GM12874 (cell line): ENCODE results near the gene RPL38.

ENCODE experiments used
- TF ChIP-seq, protein P1 (sequence below): IDR thresholded peaks from 2 replicates; pipeline ENCODE4 v1.5.1; 2011; ENCODE audit warnings: low read depth, mild to moderate bottlenecking, control low read depth, low read length, moderate library complexity; ENCODE audit not compliant: insufficient read depth

RPL38 gene

DNA sequence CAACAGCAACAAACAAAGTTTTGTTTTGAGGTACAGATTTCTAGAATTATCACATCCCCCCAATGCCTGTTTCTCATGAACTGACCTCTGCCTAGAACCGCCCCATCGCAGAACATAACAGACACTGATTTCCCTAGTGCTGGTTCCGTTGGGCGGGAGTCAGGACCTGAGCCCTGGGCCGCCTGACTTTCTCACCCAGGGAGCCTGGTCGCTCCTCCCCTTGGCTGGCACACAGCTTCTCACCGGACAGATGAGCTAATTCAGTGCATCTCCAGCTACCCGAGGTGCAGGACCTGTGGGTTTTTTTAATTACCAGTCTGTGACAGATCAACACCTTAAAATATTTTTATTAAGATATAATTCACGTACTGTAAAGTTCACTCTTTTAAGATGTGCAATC, 20.1 kb upstream of the RPL38 start:
- TF ChIP-seq, protein P1, sequence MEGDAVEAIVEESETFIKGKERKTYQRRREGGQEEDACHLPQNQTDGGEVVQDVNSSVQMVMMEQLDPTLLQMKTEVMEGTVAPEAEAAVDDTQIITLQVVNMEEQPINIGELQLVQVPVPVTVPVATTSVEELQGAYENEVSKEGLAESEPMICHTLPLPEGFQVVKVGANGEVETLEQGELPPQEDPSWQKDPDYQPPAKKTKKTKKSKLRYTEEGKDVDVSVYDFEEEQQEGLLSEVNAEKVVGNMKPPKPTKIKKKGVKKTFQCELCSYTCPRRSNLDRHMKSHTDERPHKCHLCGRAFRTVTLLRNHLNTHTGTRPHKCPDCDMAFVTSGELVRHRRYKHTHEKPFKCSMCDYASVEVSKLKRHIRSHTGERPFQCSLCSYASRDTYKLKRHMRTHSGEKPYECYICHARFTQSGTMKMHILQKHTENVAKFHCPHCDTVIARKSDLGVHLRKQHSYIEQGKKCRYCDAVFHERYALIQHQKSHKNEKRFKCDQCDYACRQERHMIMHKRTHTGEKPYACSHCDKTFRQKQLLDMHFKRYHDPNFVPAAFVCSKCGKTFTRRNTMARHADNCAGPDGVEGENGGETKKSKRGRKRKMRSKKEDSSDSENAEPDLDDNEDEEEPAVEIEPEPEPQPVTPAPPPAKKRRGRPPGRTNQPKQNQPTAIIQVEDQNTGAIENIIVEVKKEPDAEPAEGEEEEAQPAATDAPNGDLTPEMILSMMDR, result no peak

DNA sequence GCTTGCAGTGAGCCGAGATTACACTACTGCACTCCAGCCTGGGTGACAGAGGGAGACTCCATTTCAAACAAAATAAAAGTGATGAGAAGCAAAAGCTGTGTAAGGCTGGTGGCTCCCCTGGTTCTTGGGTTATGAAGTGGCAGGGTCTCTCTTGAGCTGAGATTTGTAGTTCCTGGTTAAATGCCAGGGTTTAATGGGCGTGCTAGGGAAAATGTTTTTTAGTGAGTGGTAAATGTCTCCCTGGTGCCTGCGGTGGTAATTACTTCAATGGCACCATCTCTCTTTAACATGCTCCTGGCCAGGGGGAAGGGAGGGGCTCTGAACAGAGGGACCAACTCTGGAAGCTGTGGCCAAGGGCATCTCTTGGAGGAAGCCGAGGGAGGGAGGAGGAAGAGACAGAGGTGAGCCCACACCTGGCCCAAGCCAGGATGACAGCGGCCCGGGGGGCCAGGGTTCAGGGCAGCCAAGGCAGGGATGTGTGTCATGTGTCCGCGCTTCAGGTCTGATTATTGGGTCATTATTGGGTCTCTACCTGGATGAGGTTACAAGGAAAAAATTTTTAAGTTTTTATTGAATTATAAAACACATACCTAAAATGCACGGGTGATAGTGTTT, 17.8 kb upstream of the RPL38 start:
- TF ChIP-seq, protein P1, result no peak

DNA sequence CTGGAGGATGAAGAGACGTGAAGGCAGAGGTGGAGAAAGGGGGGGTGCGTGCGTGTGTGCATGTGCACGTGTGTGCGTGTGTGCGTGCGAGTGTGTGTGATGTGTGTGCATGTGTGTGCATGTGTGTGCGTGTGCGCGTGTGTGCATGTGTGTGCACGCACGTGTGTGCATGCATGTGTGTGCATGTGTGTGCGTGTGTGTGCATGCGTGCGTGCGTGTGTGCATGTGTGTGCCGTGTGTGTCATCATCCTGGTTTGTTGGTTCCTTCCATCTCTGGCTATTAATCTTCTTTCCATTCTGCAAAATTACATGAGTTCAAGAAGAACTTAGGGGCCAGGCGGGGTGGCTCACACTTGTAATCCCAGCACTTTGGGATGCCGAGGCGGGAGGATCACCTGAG, 17.0 kb upstream of the RPL38 start:
- TF ChIP-seq, protein P1, result no peak

DNA sequence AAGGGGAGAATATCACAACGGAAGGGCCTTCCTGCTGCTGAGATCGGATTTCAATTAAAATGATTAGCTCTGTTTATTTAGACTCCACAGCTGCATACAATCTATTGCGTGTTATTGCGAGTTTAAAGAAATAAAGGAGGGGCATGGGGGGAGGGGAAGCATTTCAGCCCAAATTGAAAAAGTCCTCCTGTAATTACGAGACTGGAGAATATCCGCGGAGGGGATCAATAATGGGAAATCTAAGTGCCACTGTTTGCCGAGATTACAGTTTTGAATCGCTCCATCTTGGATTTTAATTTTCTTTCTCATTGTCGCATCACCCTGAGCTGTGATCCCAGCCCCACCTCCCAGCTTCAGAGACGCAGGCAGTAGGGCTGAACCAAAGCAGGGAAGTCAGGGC, 15.7 kb upstream of the RPL38 start:
- TF ChIP-seq, protein P1, result no peak

DNA sequence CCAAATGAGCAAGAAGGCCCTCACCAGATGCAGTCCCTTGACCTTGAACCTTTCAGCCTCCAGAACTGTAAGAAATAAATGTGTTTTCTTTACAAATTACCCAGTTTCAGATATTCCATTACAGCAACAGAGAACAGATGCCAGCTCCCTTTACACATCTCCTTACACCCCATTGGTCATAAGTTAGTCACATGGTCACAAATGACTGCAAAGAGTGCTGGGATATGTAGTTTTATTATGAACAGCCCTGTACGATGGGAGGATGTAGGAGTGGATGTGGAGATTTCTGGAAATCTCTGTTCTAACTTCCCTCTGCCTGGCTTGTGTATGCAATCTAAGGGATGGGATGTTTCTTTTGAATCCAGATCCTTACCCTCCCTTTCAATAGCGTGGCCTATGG, 13.3 kb upstream of the RPL38 start:
- TF ChIP-seq, protein P1, result no peak

DNA sequence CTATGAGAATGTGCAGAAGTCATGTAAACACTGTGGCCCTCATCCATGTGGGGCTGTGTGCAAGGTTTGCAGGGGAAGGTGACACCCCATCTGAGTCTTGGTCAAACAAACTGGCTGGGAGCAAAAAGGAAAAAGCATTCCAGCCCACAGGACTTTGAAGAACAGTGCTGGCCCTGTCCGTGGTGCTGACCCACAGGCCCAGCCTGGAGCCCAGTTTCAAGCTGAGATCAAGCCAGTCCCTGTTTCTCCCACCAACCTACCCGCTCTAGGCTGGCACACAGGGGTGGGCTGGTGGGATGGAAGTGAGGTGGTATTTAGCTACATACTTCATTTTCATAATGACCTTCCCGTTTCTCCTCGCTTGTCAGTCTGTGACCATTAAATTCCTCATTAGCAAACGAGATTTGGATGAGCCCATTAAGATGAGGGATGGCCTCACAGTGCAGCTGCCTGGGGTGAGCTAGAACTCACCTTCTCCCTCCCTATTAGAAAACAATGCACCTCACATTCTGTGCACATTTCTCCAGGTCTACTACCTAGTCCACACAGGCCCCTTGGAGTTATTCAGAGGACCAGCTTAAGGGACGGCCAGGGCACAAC, 12.6 kb upstream of the RPL38 start:
- TF ChIP-seq, protein P1, result no peak

DNA sequence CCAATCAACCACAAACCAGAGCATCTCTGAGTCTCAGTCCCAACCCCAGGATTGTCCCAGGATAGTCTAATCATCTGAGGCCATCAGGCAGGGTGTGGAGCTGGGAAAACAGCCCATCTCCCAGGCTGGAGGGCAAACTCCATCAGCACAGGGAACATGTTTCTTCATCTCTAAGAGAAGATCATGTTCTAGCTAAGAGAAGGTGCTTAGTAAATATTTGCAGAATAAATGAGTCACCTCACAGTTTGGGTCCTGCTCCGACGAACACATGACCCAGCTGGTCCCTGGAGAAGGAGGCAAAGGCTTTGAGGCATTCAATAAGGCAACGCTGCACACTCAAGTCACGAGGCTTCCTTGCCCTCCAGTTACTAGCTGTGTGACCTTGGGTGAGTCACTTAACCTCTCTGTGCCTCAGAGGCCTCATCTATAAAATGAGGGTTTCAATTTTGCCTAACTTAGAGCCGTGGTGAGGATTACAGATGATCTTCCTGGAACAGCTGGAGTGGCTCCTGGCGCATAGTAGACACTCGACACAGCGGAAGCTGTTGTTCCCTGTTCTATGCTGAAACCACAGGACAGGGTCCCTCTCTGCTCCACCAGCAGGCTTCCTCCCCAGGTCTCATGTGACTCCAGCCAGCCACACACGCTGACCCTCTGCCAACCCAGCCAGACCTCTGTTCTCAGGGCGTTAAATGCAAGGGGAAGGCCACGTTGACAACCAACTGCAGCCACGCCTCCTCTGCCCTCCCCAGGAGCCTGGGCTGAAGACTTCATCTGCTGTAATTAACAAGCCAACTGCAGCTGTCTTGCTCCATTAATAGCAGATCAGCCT, 10.3 kb upstream of the RPL38 start:
- TF ChIP-seq, protein P1, result no peak
